Transverse colon (tissue), 4 donors: ENCODE measurements around the gene MLST8. TPM values are rescaled to one million over a fixed set of nuclear protein-coding genes. Genes with fewer than 3 reads are reported as not detected.

ENCODE experiments used
- DNase-seq: peaks from one replicate; pipeline ENCODE4 v3.0.0-alpha.2; 2019
- H3K27ac ChIP-seq, 4 donors: fragments of 200-600 bp; sonication (generic); 2 replicates each; pipeline ENCODE4 v1.5.1; 2016 to 2018; ENCODE audit warnings: inconsistent platforms in 4 of 4
- H3K27me3 ChIP-seq: fragments of 200-600 bp; sonication (generic); 2 replicates; pipeline ENCODE4 v1.5.1; 2017; ENCODE audit warnings: inconsistent platforms
- H3K36me3 ChIP-seq, 4 donors: fragments of 200-600 bp; sonication (generic); 2 replicates each; pipeline ENCODE4 v1.5.1; 2017 to 2019; ENCODE audit warnings: inconsistent platforms in 4 of 4
- H3K4me1 ChIP-seq, 4 donors: fragments of 200-600 bp; sonication (generic); 2 replicates each; pipeline ENCODE4 v1.5.1; 2017 to 2020; ENCODE audit warnings: inconsistent platforms in 4 of 4
- H3K4me3 ChIP-seq, 4 donors: fragments of 200-600 bp; sonication (generic); 1 replicate in 1 of 4; 2 replicates in 3 of 4; pipeline versions ENCODE4 v1.5.1 to v1.6.1; 2017 to 2019; ENCODE audit warnings: inconsistent platforms in 4 of 4
- H3K9me3 ChIP-seq, 2 donors: fragments of 200-600 bp; sonication (generic); 2 replicates each; pipeline ENCODE4 v1.5.1; 2017 to 2019; ENCODE audit warnings: inconsistent platforms in 2 of 2
- CTCF ChIP-seq, 5 experiments: fragments of 200-600 bp in 3 of 5; fragments of 450-650 bp in 2 of 5; sonication (generic) in 3 of 5; IDR thresholded peaks; 1 replicate in 2 of 5; 2 replicates in 3 of 5; pipeline ENCODE4 v1.5.1; 2016 to 2017; ENCODE audit warnings: antibody characterized with exemption in 5 of 5, inconsistent platforms in 3 of 5, mild to moderate bottlenecking in 2 of 5, moderate library complexity in 1 of 5
- EP300 ChIP-seq: sonication (generic); formaldehyde crosslinking; IDR thresholded peaks from one replicate; pipeline ENCODE4 v1.6.1; 2017; ENCODE audit warnings: antibody characterized with exemption, low read depth
- POLR2A ChIP-seq: fragments of 450-650 bp; IDR thresholded peaks from one replicate; pipeline ENCODE4 v1.6.1; 2016; ENCODE audit warnings: antibody characterized with exemption, mild to moderate bottlenecking, moderate library complexity
- POLR2AphosphoS5 ChIP-seq, 3 donors: sonication (generic); formaldehyde crosslinking; IDR thresholded peaks; one replicate each; pipeline ENCODE4 v1.6.1; 2016; ENCODE audit warnings: antibody characterized with exemption in 3 of 3
- WGBS, 2 donors: methylation state at CpG; one replicate each; pipeline ENCODE4 v1.1.5; 2018; ENCODE audit warnings: low coverage in 1 of 2; 5-methylcytosine and 5-hydroxymethylcytosine counted together
- in situ Hi-C, 4 donors: fragments of 200-750 bp; cut with MboI; loops; one replicate each; pipeline versions ENCODE4 v1.15.0 to v1.15.1; 2017; ENCODE audit warnings: low sequenced_read_pairs in 3 of 4, low pct_ligation_motif_present in 1 of 4, low pct_unique_long_range_greater_than_20kb in 1 of 4
- intact Hi-C: fragments of 100-400 bp; cut with DNase I; formaldehyde crosslinking; loops from one replicate; pipeline ENCODE4 v1.15.1; 2023; ENCODE audit warnings: low total_unique reads
- total RNA-seq, 4 donors: library from RNA; depleted of rRNA; stranded (reverse); fragments of >200 nt; gene quantifications; one replicate each; pipeline ENCODE4 v1.1.0, GENCODE V29; 2016

MLST8 gene
- total RNA-seq, 4 donors from 2014 or later = 50.8 to 81.8 (median 73.1) TPM

DNA sequence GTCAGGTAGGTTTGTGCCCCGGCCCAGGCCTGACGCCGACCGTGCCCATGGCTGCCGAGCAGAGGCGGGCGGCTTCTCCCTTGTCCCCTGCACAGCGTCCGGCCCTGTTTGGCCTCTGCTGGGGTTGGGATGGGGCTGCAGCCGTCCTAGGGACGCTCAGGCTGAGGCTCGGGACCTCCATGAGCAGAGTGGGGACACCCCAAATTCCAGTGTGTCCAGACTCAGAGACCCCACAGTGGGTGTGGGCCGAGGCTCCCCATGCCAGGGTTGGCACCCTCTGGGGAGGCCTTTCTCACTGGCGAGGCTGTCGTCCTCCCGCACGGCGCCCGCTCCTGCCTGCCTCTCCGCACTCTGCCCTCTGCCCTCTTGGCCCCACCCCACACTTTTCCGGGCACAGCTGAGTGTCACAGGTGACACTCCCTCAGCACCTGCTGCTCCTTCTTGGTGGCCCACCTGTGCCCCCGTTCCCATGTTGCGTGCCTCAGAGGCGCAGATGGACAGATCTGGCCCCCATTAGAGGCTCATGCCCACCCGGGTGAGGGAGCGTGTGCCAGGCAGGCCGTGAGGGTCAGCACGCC, 33.6 kb upstream of the MLST8 start:
- in situ Hi-C loops = loop anchor here in 1 of 4 donors (25.0 kb wide), 1 partner anchor 316 kb away; the partner anchor contains the start of gene TBC1D24
- Histone ChIP-seq H3K27me3 (no peaks in the 10 kb centered on the region), H3K4me1 (no peaks in the 10 kb centered on the region), H3K9me3 (no peaks in the 10 kb centered on the region), H3K36me3 (peaks cover 0 to 26% (median 11%) of the 10 kb centered on the region in 4 donors), H3K4me3 (no peak overlapping the region), H3K27ac (no peak overlapping the region)
- no peak for DNase-seq
- no peak for TF ChIP-seq EP300
- TF ChIP-seq CTCF (IDR thresholded peaks at IDR 0.05) = no peak
- TF ChIP-seq POLR2AphosphoS5 (IDR thresholded peaks at IDR 0.05) = no peak
- no peak for TF ChIP-seq POLR2A
- intact Hi-C loops = no loop called here
- 94 to 100% methylated on average over 1 to 17 of the region's 28 CpGs for WGBS, 2 donors

- WGBS, 2 donors = 95% methylated on average over 29 of the region's 29 CpGs; no CpG with 5 or more reads in 1 of the 2 donors
- Histone ChIP-seq H3K4me1 (no peaks in the 10 kb centered on the region), H3K27me3 (no peaks in the 10 kb centered on the region), H3K9me3 (no peaks in the 10 kb centered on the region), H3K36me3 (peaks cover 0 to 30% (median 14%) of the 10 kb centered on the region in 4 donors), H3K27ac (no peak overlapping the region), H3K4me3 (no peak overlapping the region)
- intact Hi-C loops = no loop called here
- TF ChIP-seq EP300 = no peak
- TF ChIP-seq CTCF (IDR thresholded peaks at IDR 0.05) = no peak
- TF ChIP-seq POLR2A = no peak
- no peak for TF ChIP-seq POLR2AphosphoS5 (IDR thresholded peaks at IDR 0.05)
- DNase-seq = no peak
- in situ Hi-C loops = loop anchor here in 1 of 4 donors (25.0 kb wide), 1 partner anchor 314 kb away; the partner anchor contains the start of gene TBC1D24
Observed at GRCh38 chr16:2172688-2173335, 32.4 kb upstream of the MLST8 start.

- H3K36me3 ChIP-seq = peaks cover 0 to 31% (median 14%) of the 10 kb centered on the region in 4 donors
- WGBS, 2 donors = 81% methylated on average over 13 of the region's 14 CpGs; no CpG with 5 or more reads in 1 of the 2 donors
- H3K9me3 ChIP-seq = no peaks in the 10 kb centered on the region
- intact Hi-C loops = no loop called here
- DNase-seq = no peak
- no peaks in the 10 kb centered on the region for H3K4me1 ChIP-seq
- no peak overlapping the region for H3K4me3 ChIP-seq
- H3K27me3 ChIP-seq = no peaks in the 10 kb centered on the region
- H3K27ac ChIP-seq = no peak overlapping the region
- no peak for TF ChIP-seq CTCF (IDR thresholded peaks at IDR 0.05)
- no peak for TF ChIP-seq POLR2A
- TF ChIP-seq EP300 = no peak
- TF ChIP-seq POLR2AphosphoS5 (IDR thresholded peaks at IDR 0.05) = no peak
- in situ Hi-C loops = loop anchor here in 1 of 4 donors (25.0 kb wide), 1 partner anchor 314 kb away; the partner anchor contains the start of gene TBC1D24
Observed at GRCh38 chr16:2173366-2173765, 31.9 kb upstream of the MLST8 start.

DNA sequence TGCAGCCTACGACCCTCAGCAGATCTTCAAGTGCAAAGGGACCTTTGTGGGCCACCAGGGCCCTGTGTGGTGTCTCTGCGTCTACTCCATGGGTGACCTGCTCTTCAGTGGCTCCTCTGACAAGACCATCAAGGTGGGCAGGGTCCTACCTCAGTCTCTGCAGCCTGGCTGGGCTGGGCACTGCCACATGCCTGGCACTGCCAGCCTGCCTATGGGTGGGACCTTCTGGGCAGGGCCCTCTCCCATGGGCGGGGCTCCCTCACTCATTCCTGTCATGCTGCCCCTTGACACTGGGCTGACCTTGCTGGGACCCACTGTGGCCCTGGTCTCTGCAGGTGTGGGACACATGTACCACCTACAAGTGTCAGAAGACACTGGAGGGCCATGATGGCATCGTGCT, 31.3 kb upstream of the MLST8 start:
- H3K36me3 ChIP-seq = peaks cover 0 to 31% (median 14%) of the 10 kb centered on the region in 4 donors
- WGBS, 2 donors = 91% methylated on average over 4 of the region's 4 CpGs; no CpG with 5 or more reads in 1 of the 2 donors
- H3K4me1 ChIP-seq = no peaks in the 10 kb centered on the region
- no peak for DNase-seq
- intact Hi-C loops = no loop called here
- in situ Hi-C loops = loop anchor here in 1 of 4 donors (25.0 kb wide), 1 partner anchor 313 kb away; the partner anchor contains the start of gene TBC1D24
- H3K9me3 ChIP-seq = no peaks in the 10 kb centered on the region
- H3K27ac ChIP-seq = no peak overlapping the region
- no peaks in the 10 kb centered on the region for H3K27me3 ChIP-seq
- no peak overlapping the region for H3K4me3 ChIP-seq
- TF ChIP-seq EP300 = no peak
- TF ChIP-seq POLR2A = no peak
